Bone marrow (tissue), 2 donors: ENCODE measurements around the gene LIMS2.

Source experiments
- DNase-seq, 2 donors: peaks; one replicate each; lab custom pipeline; 2025; lab: John Stamatoyannopoulos, UW

Gene LIMS2

DNA sequence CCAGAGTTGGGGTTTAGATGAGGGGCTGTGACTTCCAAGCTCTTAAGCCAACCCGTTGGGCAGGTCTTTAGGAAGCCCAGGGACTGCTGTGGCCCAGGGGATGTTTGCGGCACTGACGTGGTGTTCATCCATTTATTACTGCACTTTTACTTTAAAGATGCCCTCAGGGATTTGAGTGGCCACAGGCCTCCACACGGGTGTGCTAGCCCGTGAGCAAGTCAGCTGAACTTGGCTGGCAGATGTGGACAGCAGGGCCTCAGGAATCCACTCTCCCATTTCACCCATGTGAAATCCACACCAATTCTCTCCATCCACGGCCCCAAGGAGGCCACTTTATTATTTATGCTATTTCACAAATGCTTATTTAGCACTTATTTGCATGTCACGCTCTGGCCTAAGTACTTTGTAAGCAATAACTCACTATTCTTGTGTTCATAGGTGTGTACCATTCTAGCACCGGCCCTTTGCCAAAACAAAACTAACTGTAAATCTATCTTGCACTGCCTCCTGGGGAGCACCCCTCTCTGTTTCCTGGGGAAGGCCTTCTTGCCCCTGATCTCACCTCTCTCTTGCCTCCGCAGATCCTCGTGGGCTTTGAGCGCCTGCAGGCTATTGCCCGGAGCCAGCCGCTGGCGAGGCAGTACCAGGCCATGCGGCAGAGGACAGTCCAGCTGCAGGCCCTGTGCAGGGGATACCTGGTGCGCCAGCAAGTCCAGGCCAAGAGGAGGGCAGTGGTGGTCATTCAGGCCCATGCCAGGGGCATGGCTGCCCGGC lies 68.5 kb downstream of the LIMS2 start:
- DNase-seq = no peak

DNA sequence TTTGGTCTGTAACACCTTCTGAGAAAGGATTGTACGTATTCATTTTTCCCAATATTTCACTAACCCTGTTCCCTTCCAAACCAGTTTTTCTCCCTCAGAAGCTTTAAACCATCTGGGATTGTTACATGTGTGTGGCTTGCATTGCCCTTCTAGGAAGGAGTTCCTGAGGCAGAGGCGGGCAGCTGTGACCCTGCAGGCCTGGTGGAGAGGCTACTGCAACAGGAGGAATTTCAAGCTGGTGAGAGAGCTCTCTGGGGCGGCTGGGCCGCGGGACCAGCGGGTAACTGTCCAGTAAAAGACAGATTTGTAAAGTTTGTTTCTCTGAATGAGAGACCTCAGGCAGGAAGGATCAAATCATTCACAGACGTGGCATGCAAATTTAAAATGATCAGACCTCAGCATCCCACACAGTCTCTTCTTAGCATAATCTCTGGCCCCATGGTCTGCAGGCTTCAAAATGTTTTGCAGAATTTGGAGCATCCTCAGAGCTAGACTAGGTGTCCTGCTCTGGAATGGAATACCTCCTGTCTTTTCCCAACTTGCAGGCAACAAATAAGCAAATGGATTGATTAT lies 69.6 kb downstream of the LIMS2 start:
- no peak for DNase-seq

DNA sequence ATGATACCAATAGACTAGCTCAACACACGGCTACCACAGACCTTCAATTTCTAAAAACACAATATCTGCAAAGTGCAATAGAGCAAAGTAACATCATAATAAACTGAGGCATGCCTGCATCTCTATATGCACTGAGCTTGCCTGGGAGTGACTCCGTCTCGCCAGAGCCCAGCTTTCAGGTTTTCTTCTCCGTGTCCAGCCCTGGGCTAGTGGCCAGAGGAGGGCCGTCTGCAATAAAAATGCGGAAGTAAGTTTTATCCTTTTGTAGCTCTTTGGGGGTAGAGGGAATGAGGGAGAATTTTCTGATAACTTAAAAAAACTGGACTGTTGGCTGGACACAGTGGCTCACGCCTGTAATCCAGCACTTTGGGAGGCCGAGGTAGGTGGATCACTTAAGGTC lies 70.3 kb downstream of the LIMS2 start:
- DNase-seq = no peak

DNA sequence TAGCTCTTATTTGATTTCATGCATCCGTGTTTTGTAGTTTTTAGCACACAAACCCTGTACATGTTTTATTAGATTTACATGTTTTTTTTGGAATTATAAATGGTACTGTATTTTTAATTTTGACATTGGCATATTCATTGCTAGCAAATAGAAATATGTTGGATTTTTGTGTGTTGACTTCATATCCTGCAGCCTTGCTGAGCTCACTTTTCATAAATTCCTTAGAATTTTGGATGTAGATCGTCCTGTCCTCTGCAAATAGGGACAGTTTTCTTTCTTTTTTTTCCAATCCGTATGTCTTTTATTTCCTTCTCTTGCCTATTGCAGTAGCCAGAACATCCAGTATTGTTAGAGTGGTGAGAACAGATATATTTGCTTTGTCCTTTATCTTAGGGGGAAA lies 76.1 kb downstream of the LIMS2 start:
- no peak for DNase-seq

DNA sequence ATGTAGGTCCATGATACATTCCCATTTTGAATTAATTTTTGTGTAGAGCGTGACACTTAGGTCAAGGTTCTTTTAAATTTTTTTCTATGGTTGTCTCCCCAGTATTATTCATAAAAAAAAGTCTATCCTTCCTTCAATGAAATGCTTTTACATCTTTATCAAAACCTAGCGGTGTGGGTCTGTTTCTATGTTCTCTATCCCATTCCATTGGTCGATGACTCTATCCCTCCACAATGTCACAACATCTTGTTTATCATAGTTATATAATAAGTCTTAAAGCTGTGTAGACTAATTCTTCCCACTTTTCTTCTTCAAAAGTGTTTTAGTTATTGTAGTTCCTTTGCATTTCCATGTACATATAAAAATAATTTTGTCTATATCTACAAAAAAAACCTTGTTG lies 76.6 kb downstream of the LIMS2 start:
- no peak for DNase-seq

DNA sequence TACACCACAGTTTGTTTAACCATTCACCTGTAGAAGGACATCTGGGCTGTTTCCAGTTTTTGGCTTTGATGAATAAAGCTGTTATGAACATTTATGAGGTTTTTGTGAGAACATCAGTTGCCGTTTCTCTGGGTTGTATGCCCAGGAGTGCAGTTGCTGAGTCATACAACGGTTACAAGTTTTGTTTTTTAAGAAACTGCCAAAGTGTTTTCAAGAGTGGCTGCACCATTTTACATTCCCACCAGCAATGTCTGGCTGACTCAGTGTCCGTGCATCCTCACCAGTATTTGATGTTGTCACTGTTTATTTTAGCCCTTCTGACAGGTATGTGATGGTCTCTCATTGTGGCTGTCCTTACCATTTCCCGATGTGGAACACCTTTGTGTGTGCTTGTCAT lies 77.3 kb downstream of the LIMS2 start:
- DNase-seq = no peak

DNA sequence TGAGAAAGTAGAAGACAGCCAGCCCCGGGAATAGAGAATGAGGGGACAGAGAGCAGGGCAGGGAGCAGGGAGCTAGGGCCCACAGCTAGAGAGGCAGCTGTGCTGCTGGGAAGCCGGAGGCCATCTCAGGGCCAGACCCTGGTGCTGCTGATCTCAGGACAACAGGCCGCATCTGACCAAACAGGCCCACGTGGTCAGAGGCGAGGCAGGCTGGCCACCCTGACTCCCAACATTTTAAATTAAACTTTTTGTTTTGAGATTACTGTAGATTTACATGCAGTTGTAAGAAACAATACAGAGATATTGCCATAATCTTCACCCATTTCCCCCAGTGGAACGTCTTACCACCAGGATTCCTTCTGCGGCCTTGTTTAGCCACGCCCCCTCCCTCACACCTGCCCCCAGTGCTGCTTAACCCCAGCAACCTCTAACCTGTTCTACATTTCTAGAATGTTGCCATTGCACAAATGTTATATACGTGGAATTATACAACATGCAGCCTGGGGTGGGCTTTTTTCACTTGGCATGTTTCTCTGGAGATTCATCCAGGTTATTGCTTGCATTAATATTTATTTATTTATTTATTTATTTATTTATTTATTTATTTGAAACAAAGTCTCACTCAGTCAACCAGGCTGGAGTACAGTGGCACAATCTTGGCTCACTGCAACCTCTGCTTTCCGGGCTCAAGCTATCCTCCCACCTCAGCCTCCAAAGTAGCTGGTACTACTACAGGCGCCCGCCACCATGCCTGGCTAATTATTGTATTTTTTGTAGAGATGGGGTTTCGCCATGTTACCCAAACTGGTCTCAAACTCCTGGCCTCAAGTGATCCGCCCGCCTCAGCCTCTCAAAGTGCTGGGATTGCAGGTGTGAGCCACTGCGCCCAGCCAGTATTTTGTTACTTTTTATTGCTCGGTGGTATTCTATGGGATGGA lies 78.0 kb downstream of the LIMS2 start:
- no peak for DNase-seq

DNA sequence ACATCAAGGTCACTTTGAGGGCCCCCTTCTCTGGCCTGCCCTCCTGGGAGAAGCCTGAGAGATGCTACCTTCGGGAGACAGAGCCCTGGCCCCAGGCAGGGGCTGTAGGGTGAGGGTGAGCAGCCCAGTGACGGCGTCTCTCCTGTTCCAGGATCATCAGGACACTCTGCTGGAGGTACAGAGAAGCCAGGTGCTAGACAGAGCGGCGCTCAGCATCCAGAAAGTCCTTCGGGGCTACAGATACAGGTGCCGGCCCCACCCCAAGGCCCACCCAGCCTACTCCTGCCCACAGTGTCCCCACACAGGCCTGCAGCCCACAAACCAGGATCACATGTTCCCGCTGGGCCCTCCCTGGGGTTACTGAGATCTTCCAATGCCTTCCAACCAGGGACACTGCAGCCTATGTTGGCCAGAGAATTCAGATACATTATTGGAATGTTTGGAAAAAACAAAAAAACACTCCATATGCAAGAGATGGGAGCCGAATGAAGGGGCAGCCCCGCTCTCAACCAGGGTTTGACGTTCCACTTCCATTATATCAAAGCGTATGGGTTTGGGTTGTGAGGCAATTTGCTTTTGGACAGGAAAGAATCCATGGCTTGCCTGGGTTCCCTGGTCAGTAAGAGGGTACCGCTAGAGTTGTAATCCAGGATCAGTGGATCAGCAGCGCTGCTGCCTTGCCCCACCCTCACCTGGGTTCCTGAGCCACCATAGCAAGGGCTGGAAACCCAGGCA lies 78.9 kb downstream of the LIMS2 start:
- no peak for DNase-seq

DNA sequence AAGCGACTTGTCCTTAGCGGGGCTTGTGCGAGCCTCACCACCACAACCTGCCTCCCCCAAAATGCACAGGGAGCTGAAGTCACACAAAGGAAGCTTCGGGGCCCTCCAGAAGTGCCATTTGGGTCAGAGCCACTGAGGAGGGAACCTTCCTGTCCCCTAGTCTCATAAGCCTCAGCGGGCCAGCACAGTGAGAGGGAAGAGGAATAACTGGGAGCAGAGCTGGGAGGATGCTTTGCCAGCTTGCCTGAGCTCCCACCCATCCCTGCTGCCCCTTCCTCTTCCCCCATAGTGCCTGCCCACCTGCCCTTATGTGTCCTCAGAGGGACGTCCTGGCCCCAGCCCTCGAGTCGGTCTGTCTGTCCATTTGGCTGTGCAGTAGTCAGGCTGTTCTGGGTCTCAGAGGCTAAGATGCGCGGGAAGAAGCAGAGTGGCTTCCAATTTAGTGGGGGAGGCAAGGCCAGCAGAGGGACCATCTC lies 81.2 kb downstream of the LIMS2 start:
- no peak for DNase-seq

DNA sequence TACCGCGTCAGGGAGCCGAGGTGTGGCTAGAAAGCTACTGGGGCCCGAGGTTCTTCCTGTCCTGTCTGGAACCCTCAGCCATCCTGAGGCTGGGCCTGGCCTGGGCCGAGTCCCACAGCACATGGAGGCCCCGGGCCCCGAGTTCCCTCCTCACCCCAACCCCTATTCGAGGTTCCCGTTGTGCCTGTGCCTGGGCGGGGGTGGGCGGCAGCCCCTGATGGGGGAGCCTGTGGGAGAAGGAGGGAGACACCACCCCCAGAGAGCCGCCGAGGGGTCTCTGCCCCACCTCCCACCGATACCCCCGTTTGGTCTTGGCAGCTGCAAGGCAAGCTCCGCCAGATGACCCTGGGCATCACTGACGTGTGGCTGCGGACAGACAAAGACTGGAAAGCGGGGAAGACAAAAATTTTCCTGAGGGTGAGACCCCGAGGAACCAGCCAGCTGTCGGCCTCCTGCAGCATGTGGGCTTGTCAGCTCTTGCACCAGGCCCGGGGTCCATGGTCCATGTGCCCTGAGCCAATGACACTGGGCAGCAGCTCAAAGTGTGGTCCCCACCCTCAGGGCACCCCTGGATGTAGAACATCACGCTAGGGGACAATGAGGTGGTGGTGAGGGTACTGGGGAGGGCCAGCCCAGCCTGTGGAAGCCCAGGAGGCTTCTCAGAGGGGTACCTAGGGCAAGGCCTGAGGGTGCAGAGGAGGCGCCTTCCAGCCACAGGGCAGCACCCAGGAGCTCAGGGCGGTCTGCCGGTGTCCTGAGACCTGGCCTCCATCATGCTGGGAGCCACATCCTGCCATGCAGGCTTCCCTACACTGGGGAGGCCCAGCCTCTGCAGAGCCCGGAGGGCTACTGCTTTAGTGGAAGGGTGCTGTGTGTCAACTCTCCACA lies 81.9 kb downstream of the LIMS2 start:
- DNase-seq = no peak

DNA sequence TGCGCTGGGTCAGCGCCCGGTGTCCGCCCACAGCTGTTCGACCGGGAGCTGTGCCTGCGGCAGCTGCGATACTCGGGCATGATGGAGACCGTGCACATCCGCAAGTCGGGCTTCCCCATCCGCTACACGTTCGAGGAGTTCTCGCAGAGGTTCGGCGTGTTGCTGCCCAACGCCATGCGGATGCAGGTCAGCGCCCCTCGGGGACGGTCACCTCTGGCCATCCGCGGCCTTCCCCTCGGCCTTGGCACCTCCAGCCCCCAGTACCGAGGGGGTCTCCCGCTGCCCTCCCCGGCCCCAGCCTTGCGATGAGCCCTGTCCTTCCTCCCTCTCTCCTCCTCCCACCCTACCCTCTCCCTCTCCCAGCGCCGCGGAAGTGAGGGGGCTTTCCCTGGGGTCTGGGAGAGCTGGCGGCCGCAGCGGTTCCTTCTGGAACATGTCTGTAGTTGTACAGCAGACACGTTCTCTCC lies 82.5 kb downstream of the LIMS2 start:
- DNase-seq = no peak

DNA sequence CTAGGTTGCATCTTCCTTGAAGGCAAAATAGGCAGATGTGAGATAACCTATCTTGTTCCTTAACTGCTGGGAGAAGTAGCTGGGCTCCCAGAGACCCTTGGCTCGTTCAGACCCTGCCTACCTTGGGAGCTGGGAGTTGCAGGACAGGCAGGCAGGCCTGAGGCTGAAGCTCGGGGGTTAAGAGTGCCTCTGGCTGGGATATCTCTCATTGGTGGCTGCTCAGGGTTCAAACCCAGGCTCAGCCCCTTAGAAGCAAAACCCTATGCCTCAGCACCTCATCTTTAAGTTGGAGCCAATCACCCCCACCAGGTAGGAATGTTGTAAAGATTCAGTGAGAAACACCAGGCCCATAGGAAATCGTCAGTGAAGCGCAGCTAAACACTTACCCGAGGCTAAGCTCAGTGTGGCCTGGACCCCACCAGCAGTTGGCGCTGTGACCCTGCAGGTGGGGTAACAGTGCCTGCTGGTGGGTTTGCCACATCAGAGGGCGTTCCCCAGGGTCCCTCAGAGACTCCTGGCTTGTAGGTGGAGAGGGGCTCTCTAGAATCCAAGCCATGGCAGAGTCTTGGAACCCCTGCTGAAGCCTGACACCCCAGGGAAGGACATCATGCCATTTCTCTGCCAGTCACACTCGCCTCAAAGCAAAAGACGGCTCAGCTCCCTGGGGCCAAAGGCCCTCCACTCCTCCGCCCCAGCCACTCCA lies 84.0 kb downstream of the LIMS2 start:
- peak in 1 of 2 donors; percentile 22 for DNase-seq

DNA sequence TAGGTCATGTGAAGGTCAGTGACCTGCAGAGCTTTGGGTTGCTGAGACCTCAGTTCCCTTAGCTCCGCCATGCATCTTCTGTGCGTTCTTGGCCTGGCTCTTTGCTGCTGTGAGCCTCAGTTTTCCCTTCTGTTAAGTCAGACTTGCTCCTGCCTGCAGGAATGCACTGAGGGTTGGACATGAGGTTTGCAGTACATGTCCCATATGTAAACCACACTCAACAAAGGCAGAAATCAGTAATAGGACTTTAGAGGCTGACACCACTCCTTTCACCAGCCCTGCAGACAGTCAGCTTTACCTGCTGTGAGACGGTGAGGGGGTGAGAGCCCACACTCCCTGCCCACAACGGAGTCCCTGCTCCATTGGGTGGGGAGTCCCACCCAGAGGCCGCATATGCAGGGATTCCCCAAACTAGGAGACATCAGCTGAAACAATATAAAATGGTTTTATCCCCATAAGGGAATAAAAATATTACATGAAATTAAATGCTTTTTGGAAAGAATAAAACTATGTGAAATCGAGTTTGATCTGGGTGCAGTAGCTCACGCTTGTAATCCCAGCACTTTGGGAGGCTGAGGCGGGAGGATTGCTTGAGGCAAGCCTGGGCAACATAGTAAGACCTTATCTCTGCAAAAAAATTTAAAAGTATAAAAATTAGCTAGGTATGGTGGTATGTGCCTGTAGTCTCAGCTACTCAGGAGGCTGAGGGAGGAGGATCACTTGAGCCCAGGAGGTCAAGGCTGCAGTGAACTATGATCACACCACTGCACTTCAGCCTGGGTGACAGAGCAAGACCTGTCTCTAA lies 84.7 kb downstream of the LIMS2 start:
- DNase-seq = no peak

DNA sequence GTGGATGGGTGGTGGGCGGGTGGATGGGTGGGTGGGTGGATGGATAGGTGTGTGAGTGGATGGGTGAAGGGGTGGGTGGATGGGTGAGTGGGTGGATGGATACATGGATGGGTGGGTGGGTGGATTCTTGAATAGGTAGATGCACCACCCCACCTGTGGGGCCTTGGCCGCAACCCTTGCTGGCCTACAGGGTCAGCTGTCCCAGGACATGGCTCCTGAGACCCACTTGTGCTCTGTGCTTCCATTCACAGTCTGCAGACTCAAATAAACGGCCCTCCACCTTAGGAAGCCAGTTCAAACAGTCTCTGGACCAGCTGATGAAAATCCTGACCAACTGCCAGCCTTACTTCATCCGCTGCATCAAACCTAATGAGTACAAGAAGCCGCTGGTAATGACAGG lies 85.5 kb downstream of the LIMS2 start:
- no peak for DNase-seq

DNA sequence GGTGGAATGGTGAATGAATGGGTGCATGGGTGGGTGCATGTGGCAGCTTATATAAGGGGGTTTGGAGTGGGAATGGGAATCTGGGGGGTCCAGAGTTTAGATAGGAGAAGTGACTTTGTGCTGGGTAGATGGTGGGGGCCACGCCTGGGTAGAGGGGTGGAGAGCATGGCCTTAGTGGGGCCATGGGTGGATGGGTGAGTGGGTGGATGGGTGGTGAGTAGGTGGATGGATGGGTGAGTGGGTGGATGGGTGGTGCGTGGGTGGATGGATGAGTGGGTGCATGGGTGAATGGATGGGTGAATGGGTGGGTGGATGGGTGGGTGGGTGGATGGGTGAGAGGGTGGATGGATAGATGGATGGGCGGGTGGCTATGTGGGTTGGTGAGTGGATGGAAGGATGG lies 86.0 kb downstream of the LIMS2 start:
- no peak for DNase-seq
